Measurements from ENCODE around the gene PTK7.
"Not testable (repeated sequence)": the region's sequence is repeated elsewhere in the genome, so short reads cannot be mapped to it uniquely, and the experiment has no call there.

PTK7 gene

DNA sequence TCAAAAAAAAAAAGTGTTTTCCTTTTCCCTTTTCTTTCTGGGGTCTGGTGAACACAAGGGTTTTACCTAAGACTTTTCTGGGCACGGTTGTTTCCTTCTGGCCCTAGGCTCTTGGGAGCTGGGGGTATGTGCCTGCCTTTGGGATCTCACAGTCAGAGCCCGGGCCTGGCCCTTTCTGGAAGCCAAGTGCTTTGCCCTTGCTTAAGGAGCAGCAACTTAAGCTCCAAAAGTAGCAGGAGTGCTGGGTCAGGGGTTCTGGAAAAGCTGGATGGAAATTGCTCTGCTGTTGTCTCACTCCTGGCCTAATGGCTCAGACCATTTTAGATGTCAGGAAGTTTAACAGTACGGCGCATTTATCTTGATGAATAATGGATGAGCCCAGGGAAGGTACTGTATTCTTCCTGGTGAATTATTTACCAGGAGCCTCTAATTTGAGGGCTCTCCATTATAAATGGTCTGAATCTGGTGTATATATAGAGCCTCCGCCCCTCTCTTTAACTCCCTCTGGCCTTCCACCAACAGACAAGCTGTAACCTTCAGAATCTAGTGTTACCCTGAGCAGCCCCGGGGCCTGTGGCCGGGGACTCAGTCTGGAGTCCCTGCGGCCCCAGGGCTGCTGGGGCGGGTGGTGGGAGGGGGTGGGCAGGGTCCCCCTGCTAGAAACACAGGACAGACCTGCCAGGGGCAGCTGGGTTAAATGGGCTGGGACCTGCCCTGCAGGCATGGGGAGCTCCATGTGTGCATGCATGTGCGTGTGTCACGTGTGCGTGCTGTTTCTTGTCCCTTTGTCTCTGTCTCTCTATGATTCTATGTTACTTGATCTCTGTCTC is 37.5 kb downstream of the PTK7 start:
- TF ChIP-seq, protein P1, sequence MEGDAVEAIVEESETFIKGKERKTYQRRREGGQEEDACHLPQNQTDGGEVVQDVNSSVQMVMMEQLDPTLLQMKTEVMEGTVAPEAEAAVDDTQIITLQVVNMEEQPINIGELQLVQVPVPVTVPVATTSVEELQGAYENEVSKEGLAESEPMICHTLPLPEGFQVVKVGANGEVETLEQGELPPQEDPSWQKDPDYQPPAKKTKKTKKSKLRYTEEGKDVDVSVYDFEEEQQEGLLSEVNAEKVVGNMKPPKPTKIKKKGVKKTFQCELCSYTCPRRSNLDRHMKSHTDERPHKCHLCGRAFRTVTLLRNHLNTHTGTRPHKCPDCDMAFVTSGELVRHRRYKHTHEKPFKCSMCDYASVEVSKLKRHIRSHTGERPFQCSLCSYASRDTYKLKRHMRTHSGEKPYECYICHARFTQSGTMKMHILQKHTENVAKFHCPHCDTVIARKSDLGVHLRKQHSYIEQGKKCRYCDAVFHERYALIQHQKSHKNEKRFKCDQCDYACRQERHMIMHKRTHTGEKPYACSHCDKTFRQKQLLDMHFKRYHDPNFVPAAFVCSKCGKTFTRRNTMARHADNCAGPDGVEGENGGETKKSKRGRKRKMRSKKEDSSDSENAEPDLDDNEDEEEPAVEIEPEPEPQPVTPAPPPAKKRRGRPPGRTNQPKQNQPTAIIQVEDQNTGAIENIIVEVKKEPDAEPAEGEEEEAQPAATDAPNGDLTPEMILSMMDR (IDR thresholded peaks at IDR 0.05; ENCODE audit: borderline replicate concordance, control extremely low read depth, extremely low read depth, insufficient read depth, missing control alignments) = no peak
- in situ Hi-C loops (cut with MboI; ENCODE audit: low sequenced_read_pairs, unreplicated experiment) = no loop called here
- no peak for DNase-seq (ENCODE audit: low spot score)

DNA sequence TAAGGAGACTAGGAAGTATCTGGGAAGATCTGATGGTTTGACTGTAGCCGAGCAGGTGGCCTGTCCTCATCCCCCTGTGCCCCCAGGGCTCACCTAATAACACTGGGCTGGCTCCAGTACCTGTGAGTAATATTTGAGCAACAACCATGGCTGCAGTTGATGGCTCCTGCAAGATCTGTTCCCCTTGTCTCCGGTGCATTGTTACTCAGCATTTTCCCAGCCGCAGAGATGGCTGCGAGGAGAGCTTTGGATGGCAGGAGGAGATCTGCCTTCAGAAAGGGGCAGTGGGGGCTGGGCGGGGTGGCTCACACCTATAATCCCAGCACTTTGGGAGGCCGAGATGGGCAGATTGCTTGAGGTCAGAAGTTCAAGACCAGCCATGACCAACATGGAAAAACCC is 39.3 kb downstream of the PTK7 start:
- no peak for DNase-seq (ENCODE audit: low spot score)
- in situ Hi-C loops (cut with MboI; ENCODE audit: low sequenced_read_pairs, unreplicated experiment) = no loop called here
- TF ChIP-seq, protein P1 (IDR thresholded peaks at IDR 0.05; ENCODE audit: borderline replicate concordance, control extremely low read depth, extremely low read depth, insufficient read depth, missing control alignments) = no peak

DNA sequence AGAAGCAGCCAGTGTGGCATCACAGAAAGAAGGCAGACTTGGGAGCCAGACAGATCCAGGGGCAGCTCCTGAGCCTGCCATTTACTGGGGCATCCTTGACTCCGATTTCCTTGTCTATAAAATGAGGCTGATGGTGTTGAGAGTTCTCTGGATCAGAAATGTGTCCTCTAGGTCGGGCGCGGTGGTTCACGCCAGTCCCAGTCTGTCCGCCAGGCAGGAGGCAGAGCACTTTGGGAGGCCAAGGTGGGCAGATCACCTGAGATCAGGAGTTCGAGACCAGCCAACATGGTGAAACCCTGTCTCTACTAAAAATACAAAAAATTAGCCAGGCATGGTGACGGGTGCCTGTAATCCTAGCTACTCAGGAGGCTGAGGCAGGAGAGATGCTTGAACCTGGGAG is 41.4 kb downstream of the PTK7 start:
- in situ Hi-C loops (cut with MboI; ENCODE audit: low sequenced_read_pairs, unreplicated experiment); DNase-seq (ENCODE audit: low spot score): not testable (repeated sequence)

DNA sequence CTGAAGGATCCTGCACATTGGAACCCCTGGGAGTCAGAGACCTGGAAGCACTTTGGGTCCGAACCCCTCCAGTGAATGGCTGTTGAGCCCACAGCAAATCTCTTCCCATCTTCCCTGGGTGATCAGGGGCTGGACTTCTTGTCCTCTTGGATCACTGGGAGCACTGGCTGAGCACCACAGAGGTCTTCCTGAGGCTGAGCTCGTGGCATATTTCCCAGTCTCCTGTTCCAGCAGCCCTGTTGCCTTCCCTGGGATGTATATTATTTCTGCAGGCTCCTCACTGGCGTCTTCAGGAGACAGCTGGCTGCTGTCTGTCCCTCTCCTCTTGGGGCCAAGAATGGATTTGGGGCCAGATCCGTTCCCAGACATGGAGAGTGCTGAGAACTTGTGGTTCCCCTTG is 43.4 kb downstream of the PTK7 start:
- TF ChIP-seq, protein P1 (IDR thresholded peaks at IDR 0.05; ENCODE audit: borderline replicate concordance, control extremely low read depth, extremely low read depth, insufficient read depth, missing control alignments) = no peak
- no peak for DNase-seq (ENCODE audit: low spot score)
- in situ Hi-C loops (cut with MboI; ENCODE audit: low sequenced_read_pairs, unreplicated experiment) = no loop called here

DNA sequence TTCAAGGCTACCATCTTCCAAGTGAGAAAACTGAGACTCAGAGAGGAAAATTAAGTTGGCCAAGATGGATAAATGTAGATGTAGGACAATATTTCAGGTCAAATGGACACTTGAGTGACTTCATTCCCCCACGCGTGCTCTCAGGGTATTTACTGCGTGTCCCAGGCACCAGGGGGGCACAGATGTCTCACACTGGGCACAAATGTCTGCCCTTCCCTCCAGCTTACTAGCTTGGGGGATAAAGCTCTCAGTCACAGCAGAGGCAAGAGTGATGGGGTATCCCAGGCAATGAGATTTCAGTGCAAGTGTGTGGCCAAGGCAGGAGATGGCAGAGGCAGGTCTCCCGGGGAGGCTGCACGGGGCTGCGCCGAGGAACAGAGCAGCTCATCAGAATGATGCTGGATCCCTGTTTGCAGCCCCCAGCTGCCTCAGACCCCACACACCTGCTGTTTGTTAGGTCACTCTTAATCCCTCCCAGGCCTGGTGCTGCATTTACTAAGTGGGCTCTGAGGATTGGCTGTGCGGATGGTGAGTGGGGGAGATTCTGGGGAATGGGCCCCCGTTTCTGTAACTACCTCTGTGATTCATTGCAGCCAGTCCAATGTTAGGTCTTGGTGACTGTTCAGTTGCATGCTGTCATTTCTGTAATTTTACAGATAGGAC is 44.1 kb downstream of the PTK7 start:
- in situ Hi-C loops (cut with MboI; ENCODE audit: low sequenced_read_pairs, unreplicated experiment) = no loop called here
- no peak for DNase-seq (ENCODE audit: low spot score)
- TF ChIP-seq, protein P1 (IDR thresholded peaks at IDR 0.05; ENCODE audit: borderline replicate concordance, control extremely low read depth, extremely low read depth, insufficient read depth, missing control alignments) = no peak

DNA sequence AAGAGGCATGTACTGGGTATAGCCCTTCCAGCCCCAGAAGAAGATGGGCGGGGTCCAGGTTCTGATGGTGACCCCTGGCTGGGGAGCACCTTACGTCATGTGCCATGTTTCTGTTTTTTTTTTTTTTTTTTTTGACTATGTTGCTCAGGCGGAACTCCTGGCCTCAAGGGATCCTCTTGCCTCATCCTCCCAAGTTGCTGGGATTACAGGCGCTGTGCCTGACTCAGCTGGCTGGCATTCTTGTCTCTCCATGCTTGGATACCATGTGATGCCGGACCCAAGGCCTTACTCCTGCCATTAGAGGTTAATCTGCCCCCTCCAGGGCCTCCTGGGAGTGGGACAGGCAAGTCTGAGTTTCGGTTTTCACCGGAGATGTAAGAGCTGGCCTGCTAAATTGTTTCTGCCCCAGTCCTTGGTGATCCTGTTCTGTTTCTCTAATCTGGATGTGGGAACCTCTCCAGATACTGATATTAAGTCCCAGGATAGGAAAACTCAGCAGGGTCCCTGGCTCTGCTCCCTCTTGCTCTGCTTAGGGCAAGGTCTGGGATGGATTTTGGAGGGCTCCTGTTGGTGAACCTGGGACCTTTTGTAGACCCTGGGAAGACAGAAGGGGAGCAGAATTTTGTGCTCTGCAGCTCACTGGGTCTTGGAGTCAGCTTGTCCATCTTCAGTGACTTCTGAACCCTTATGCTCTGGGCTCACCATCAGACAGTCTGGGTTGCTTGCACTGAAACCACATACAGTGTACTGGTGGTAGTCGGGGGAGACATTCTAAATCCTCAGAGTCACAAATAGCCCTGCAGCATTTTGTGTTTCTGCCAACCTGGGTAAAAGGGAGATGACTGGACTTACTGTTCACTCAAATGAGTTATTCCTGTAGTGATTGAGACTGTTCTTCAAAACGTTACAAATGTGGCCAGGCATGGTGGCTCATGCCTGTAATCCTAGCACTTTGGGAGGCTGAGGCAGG is 45.1 kb downstream of the PTK7 start:
- no peak for DNase-seq (ENCODE audit: low spot score)
- TF ChIP-seq, protein P1 (IDR thresholded peaks at IDR 0.05; ENCODE audit: borderline replicate concordance, control extremely low read depth, extremely low read depth, insufficient read depth, missing control alignments) = no peak
- in situ Hi-C loops (cut with MboI; ENCODE audit: low sequenced_read_pairs, unreplicated experiment) = no loop called here
